Kidney (tissue), 14 donors: ENCODE results near the gene MEI1. TPM values are rescaled to one million over a fixed set of nuclear protein-coding genes. Genes with fewer than 3 reads are reported as not detected.

Experiments used
- DNase-seq, 5 donors: peaks; one replicate each; pipeline ENCODE4 v3.0.0-alpha.2; 2013 to 2020
- FAIRE-seq: peaks from 2 replicates; lab custom pipeline; 2012; peaks lifted over from hg19 to GRCh38; lab: Jason Lieb, UNC
- H3K27ac ChIP-seq, 2 donors: one replicate each; pipeline ENCODE4 v1.7.0; 2013; ENCODE audit warnings: low read depth in 2 of 2, low read length in 2 of 2, inconsistent platforms in 1 of 2
- H3K27me3 ChIP-seq: one replicate; pipeline ENCODE4 v1.7.1; 2013; ENCODE audit warnings: low read length, inconsistent platforms; ENCODE audit not compliant: control insufficient read depth, insufficient read depth
- H3K36me3 ChIP-seq, 3 donors: one replicate each; pipeline versions ENCODE4 v1.7.0 to v1.7.1; 2013; ENCODE audit warnings: low read length in 3 of 3, control low read depth in 1 of 3, inconsistent platforms in 1 of 3; ENCODE audit not compliant: insufficient read depth in 3 of 3, control insufficient read depth in 2 of 3
- H3K4me1 ChIP-seq, 3 donors: one replicate each; pipeline versions ENCODE4 v1.7.0 to v1.7.1; 2013; ENCODE audit warnings: low read length in 3 of 3, inconsistent platforms in 1 of 3, low read depth in 1 of 3; ENCODE audit not compliant: control insufficient read depth in 2 of 3, insufficient read depth in 2 of 3
- H3K4me3 ChIP-seq, 3 donors: one replicate each; pipeline versions ENCODE4 v1.7.0 to v1.8.1; 2013; ENCODE audit warnings: low read length in 3 of 3, control low read depth in 1 of 3, inconsistent platforms in 1 of 3
- H3K9ac ChIP-seq, 3 donors: one replicate each; pipeline versions ENCODE4 v1.7.0 to v1.7.1; 2013; ENCODE audit warnings: low read length in 3 of 3, control low read depth in 1 of 3, inconsistent platforms in 1 of 3
- H3K9me3 ChIP-seq, 3 donors: one replicate each; pipeline versions ENCODE4 v1.7.0 to v1.7.1; 2013; ENCODE audit warnings: low read length in 3 of 3, control low read depth in 1 of 3, inconsistent platforms in 1 of 3; ENCODE audit not compliant: control insufficient read depth in 2 of 3, insufficient read depth in 1 of 3
- CTCF ChIP-seq: IDR thresholded peaks from 3 replicates; pipeline ENCODE4 v1.5.1; 2012; ENCODE audit warnings: mild to moderate bottlenecking, moderate library complexity, borderline replicate concordance; ENCODE audit not compliant: insufficient read depth; ENCODE audit errors: extremely low read depth
- intact Hi-C: fragments of 100-400 bp; cut with DNase I; formaldehyde crosslinking; loops from one replicate; pipeline ENCODE4 v1.11.1; 2022
- polyA plus RNA-seq: library from polyadenylated mRNA; stranded (reverse); fragments of 350-450 nt; fragmentation: Illumina TruSeq; extraction: RNeasy Lipid Tissue Mini Kit (QIAGEN cat#74804); gene quantifications from one replicate; pipeline ENCODE4 v1.2.3, GENCODE V29; 2014; ENCODE audit warnings: low read depth, low replicate concordance; ENCODE audit not compliant: insufficient read depth
- total RNA-seq: library from RNA; stranded (reverse); fragmentation: NEBNext Ultra II Directional; extraction: Animal tissue kit (Norgen Biotek cat#: 25700); gene quantifications from one replicate; pipeline ENCODE4 v1.2.1, GENCODE V29; 2021
- donor health status: control.
- donor health status: control.
- donor health status: control.
- donor health status: control.
- donor health status: control.
- donor health status: DM: yes; HTN: yes; CAD: no.
- donor health status: Normal renal cell carcinoma (clear cell type).

MEI1 gene
- total and polyA plus RNA-seq, 2 donors from 2014 or later: 2.4 to 14.6 TPM

GRCh38 chr22:41722496-41722895 lies 23.2 kb downstream of the MEI1 start:
- Histone ChIP-seq H3K36me3 (no peaks in the 10 kb centered on the region), H3K27me3 (no peaks in the 10 kb centered on the region), H3K9ac (no peak overlapping the region), H3K4me3 (no peak overlapping the region), H3K27ac (no peak overlapping the region), H3K9me3 (no peaks in the 10 kb centered on the region), H3K4me1 (no peaks in the 10 kb centered on the region)
- intact Hi-C loops: no loop called here
- DNase-seq (no peak), FAIRE-seq (no peak)
- no peak for TF ChIP-seq CTCF

GRCh38 chr22:41725510-41726110 lies 26.3 kb downstream of the MEI1 start:
- no peak for DNase-seq
- no peak for TF ChIP-seq CTCF
- Histone ChIP-seq H3K4me1 (no peaks in the 10 kb centered on the region), H3K9me3 (no peaks in the 10 kb centered on the region), H3K9ac (no peak overlapping the region), H3K36me3 (no peaks in the 10 kb centered on the region), H3K4me3 (no peak overlapping the region), H3K27me3 (no peaks in the 10 kb centered on the region), H3K27ac (no peak overlapping the region)
- FAIRE-seq: no peak
- intact Hi-C loops: no loop called here

GRCh38 chr22:41731609-41732008 lies 32.3 kb downstream of the MEI1 start:
- no peaks in the 10 kb centered on the region for H3K27me3 ChIP-seq
- no peaks in the 10 kb centered on the region for H3K4me1 ChIP-seq
- DNase-seq (no peak), FAIRE-seq (no peak)
- no peak overlapping the region for H3K27ac ChIP-seq
- no peaks in the 10 kb centered on the region for H3K36me3 ChIP-seq
- no peak overlapping the region for H3K4me3 ChIP-seq
- intact Hi-C loops: no loop called here
- no peaks in the 10 kb centered on the region for H3K9me3 ChIP-seq
- no peak overlapping the region for H3K9ac ChIP-seq
- TF ChIP-seq CTCF: no peak
